ENCODE data around the gene KAZN.

The KAZN gene

DNA sequence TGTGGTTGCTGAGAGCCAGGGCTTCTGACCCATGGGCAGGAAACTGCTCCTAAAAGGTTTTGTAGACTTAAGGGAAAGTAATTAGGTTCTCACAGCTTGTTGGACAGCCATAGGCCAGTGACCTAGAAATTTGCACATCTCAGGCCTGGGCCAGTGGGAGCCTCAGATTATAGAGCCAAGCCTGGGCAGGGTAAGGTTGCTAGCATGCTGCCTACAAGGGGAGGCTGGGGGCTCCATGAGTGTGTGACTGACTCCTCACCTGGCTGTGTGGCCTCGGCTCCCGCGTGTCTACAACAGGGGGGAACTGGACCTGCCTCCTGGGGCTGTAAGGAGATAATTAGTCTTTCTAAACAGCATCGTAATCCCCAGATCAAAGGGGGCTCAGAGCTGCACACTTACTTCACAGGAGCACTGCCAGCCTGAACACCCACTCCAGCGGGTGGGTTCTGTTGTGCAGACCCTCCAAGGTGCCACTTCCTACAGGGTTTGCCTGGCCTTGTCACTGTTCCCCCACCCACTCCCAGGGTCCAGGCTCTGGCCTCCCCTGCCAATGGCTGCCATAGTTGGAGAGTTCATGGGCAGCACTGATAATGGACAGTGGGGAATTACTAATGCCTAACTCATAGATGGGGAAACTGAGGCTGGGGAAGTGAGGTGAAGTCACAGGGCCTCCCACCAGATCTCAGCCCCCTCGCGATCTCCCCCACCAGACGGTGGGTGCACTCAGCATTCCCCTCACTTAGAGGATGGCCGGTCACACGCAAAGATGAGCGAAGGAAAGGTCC, 324.6 kb downstream of the KAZN start:
- H3K4me3 ChIP-seq (ENCODE audit: low read depth, low read length): peak overlapping the region; percentile 56
- DNase-seq (ENCODE audit: low read depth): no peak
- in situ Hi-C loops (cut with HindIII; ENCODE audit: low sequenced_read_pairs): no loop called here
- no peak for TF ChIP-seq CTCF (IDR thresholded peaks at IDR 0.05; ENCODE audit: low read depth, low read length, missing control alignments)

GRCh38 chr1:14923727-14924452, 325.4 kb downstream of the KAZN start:
- no peak for TF ChIP-seq CTCF (IDR thresholded peaks at IDR 0.05; ENCODE audit: low read depth, low read length, missing control alignments)
- in situ Hi-C loops (cut with HindIII; ENCODE audit: low sequenced_read_pairs): no loop called here
- DNase-seq (ENCODE audit: low read depth): peak; percentile 16
- H3K4me3 ChIP-seq (ENCODE audit: low read depth, low read length): peak overlapping the region; percentile 56

GRCh38 chr1:14924455-14925331, 326.2 kb downstream of the KAZN start:
- DNase-seq (ENCODE audit: low read depth): no peak

GRCh38 chr1:14925336-14926136, 327.1 kb downstream of the KAZN start:
- H3K4me3 ChIP-seq (ENCODE audit: low read depth, low read length): peak overlapping the region; percentile 56
- DNase-seq (ENCODE audit: low read depth): no peak
- peak; percentile 4 for TF ChIP-seq CTCF (IDR thresholded peaks at IDR 0.05; ENCODE audit: low read depth, low read length, missing control alignments)
- in situ Hi-C loops (cut with HindIII; ENCODE audit: low sequenced_read_pairs): no loop called here

More at GRCh38 chr1:14924455-14925331, 326.2 kb downstream of the KAZN start:
- peak overlapping the region; percentile 56 for H3K4me3 ChIP-seq (ENCODE audit: low read depth, low read length)
- in situ Hi-C loops (cut with HindIII; ENCODE audit: low sequenced_read_pairs): no loop called here
- no peak for TF ChIP-seq CTCF (IDR thresholded peaks at IDR 0.05; ENCODE audit: low read depth, low read length, missing control alignments)

- in situ Hi-C loops (cut with HindIII; ENCODE audit: low sequenced_read_pairs): no loop called here
- no peak for DNase-seq (ENCODE audit: low read depth)
- H3K4me3 ChIP-seq (ENCODE audit: low read depth, low read length): no peak overlapping the region
- no peak for TF ChIP-seq CTCF (IDR thresholded peaks at IDR 0.05; ENCODE audit: low read depth, low read length, missing control alignments)
Measured at GRCh38 chr1:14926229-14926628, 327.7 kb downstream of the KAZN start.

All from astrocyte of the cerebellum (primary cell).